Measurements from ENCODE around the gene KDM5B.

Gene KDM5B

DNA sequence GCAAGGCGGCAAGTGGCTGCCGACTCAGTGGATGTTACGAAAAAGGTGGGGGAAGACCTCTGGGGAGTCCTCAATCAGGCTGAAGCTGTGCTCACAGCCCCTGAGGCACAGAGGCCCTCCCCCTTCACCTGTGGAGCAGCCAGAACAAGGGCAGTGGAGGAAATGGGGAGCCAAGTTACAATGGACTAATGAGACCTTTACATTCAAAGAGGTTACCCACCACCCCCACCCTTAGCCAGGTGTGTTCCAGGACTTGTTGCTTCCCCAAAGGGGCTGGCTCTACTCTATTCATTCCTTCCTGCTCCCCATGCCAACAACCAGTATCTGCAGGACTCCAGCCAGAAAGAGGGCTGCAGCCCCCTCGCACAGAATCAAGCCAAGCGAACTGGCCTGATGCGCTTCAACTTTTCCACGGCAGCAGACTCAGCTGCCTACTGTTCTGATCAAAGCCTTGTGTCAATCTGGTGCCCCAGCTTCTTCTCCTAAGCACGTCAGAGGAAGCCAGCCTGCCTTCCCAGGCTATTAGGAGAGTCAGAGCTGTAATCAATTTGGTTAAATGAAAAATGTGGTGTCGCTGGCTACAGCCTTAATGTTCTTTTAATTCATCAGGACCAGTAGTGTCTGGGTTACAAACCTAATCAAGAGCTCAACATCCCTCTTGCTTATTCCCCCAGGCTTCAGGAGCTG lies 96.1 kb downstream of the KDM5B start:
- TF ChIP-seq, protein P1, sequence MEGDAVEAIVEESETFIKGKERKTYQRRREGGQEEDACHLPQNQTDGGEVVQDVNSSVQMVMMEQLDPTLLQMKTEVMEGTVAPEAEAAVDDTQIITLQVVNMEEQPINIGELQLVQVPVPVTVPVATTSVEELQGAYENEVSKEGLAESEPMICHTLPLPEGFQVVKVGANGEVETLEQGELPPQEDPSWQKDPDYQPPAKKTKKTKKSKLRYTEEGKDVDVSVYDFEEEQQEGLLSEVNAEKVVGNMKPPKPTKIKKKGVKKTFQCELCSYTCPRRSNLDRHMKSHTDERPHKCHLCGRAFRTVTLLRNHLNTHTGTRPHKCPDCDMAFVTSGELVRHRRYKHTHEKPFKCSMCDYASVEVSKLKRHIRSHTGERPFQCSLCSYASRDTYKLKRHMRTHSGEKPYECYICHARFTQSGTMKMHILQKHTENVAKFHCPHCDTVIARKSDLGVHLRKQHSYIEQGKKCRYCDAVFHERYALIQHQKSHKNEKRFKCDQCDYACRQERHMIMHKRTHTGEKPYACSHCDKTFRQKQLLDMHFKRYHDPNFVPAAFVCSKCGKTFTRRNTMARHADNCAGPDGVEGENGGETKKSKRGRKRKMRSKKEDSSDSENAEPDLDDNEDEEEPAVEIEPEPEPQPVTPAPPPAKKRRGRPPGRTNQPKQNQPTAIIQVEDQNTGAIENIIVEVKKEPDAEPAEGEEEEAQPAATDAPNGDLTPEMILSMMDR (IDR thresholded peaks at IDR 0.05; ENCODE audit: insufficient read depth, missing control alignments): no peak
- no peak for FAIRE-seq

DNA sequence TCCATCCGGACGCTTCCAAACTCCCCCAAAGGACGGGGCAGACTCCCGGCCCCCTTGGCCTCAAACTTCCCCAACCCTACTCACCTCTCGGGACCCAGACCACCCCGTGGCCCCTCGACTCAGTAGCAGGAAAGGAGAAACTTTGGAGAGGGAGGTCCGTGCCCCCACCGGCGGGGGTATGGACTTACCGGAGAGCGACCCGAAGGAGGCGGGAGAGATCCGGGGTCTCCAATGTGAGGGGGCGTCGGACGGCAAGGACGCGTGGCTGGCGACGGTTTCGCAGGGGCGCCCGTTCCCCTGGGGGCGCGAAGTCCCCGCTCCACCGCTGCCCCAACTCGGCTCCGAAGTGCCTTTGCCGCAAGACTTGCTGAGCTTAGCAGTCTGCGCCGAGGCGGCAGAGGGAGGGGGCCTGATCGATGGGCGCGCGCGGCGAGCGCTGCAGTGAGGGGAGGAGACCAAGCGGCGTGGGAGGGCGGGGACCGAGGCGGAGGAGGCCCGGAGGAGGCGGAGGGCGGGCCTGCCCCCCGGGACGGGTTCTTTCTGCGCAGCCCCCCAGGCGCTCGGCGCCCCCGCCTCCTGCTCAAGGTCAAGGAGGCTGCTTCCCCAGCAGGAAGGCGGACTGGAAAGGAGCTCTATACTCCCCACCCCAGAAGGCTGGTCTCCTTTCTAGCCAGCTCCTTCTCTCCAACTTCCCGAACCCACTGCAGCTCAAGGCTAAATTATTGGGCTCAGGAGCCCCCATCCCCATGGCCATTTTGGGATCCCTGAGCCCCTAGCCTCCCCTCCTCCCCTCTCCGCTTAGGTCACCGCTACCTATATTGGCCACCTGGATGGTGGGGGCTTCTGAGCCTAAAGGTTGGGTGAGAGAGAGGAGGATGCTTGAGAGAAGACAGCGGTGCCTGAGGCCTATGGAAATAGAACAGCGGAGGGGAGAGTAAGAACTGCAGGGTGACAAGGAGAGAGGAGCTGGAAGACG lies 97.9 kb downstream of the KDM5B start, which contains the start of gene SYT2:
TSS of gene SYT2 (minus strand) at position 385 of the 976 bp plus-strand sequence. CDS start 104,682 bp downstream, outside the sequence.
- DNase-seq (ENCODE audit: insufficient read length, low spot score) (peak; percentile 99), FAIRE-seq (no peak)

More for the DNA sequence above, 96.1 kb downstream of the KDM5B start:
- no peak for DNase-seq (ENCODE audit: insufficient read length, low spot score)

DNA sequence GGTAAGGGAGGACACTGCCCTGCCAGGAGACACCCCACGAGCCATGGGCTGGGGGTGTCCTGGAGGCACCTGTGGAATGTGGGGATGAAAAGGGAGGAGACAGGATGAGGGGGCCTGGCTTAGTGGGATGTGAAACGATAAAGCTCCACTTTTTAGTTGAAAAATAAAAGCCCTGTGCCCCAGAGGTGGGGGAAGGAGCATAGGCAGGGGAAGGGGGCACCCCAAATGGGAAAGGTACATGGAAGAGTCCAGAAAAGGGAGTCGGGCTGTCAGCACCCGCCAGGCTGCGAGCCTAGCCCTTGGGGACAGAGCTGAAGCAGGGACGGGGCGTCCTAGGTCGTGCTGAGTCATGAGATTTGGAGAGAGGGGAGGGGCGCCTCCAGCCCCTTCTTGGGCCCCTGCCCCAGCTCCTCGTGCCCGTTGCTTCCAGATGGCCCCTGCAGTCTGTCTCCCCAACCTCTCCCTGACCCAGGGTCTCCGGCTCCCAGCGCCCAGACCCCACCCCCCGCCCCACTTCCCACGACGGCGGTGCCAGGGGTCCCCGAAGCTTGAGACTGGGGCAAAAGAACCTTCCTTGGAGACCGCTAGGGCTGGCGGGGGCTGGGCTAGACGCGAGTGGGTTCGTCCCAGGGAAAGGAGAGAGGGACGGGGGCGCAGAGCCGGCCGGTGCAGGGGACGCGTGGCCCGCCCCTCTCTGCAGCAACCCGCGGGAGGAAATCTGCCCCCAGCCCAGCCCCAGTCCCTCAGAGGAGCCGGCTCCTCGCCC lies 98.8 kb downstream of the KDM5B start:
- TF ChIP-seq, protein P1 (IDR thresholded peaks at IDR 0.05; ENCODE audit: insufficient read depth, missing control alignments): no peak
- FAIRE-seq (no peak), DNase-seq (ENCODE audit: insufficient read length, low spot score) (peak; percentile 51)

More for the DNA sequence above, 97.9 kb downstream of the KDM5B start, which contains the start of gene SYT2:
- TF ChIP-seq, protein P1 (IDR thresholded peaks at IDR 0.05; ENCODE audit: insufficient read depth, missing control alignments): no peak

DNA sequence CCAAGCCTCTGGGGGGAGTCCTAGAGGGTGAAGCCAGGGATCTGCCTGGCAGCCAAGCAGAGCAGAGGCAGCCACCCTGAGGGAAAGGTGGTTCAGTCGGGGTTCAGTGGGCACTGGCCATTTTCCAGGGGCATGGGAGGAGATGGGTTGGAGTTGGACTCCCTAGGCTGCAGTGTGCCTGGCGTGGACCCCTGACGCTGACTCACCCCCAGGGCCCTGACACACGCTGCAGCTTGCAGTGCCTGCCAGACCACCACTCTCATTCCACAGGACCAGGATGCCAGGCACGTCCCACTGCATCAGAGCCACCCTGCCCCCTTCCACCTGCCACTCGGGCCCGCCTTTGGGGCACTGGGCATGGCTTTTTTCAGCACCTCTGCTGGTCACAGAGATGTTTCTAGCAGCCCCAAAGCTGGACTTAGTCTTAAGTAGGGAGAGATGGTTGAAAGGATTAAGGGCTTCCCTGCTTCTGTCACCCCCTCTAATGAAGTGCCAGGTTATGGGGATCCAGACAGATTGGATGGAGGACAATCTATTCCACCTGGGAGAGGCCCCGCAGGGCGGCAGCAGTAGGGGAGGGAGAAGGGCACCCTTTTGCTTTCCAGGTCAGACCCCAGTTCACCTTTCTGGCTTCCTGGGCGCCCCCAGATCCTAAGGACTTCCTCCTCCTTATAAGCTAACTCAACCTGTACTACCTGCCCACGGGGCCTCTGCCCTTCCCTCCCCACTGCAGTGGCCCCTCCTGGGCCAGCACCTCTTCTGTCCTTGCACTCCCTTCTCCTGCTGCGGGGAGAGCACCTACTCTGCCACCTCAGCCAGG lies 99.6 kb downstream of the KDM5B start:
- FAIRE-seq: no peak
- DNase-seq (ENCODE audit: insufficient read length, low spot score): peak; percentile 55
- TF ChIP-seq, protein P1 (IDR thresholded peaks at IDR 0.05; ENCODE audit: insufficient read depth, missing control alignments): no peak

DNA sequence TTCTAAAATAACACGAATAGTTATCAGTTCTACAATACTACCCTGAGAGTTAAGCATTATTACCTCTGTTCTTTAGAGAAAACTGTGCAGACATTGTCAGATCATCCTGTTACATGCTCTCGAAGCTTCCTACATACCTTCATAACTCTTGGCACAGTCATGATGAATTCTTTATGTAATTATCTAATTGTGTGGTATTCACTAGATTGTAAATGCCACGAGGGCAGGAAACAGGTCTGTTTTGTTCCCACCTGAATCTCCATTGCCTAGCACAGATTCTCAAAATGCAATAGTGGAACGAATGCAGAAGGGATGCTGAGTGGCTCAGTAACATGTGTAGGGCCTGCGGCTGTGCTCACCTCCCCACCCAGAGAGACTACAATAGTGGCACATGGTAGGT lies 101.4 kb downstream of the KDM5B start:
- TF ChIP-seq, protein P1 (IDR thresholded peaks at IDR 0.05; ENCODE audit: insufficient read depth, missing control alignments): no peak
- DNase-seq (ENCODE audit: insufficient read length, low spot score) (no peak), FAIRE-seq (no peak)

DNA sequence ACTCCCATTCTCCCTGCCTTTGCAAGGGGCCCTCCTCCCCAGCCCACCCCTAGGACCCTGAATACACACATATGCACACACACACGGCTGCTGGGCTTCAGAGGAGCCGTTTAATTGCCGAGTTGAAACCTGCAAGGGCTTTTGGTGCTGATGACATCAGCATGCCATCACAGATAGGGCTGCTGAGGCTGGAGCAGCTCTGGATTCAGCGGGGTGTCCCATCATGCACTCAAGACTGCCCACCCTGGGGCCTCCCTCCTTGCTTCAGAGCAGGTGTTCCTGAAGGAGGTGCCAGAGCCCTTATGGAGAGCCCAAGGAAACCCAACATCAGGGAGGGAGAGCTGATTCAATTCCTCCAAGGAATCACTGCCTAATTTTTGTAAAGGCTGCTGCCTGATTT lies 103.6 kb downstream of the KDM5B start:
- FAIRE-seq: no peak
- no peak for DNase-seq (ENCODE audit: insufficient read length, low spot score)
- TF ChIP-seq, protein P1 (IDR thresholded peaks at IDR 0.05; ENCODE audit: insufficient read depth, missing control alignments): no peak
